HepG2 (cell line): Measurements from ENCODE around the gene TRIM7. TPM values are rescaled to one million over a fixed set of nuclear protein-coding genes. Genes with fewer than 3 reads are reported as not detected.

Source experiments
- ARNT ChIP-seq: fragments of 450-650 bp; IDR thresholded peaks from 2 replicates; pipeline ENCODE4 v1.6.1; 2017
- HNF4G ChIP-seq, 2 experiments: sonication (generic) in 1 of 2; formaldehyde crosslinking in 1 of 2; IDR thresholded peaks; 2 replicates each; pipeline versions ENCODE4 v1.4.0 to v1.6.1; 2011 to 2020; ENCODE audit warnings: borderline replicate concordance in 2 of 2, low read depth in 2 of 2, mild to moderate bottlenecking in 2 of 2, low read length in 1 of 2, missing genetic modification reagents in 1 of 2, moderate library complexity in 1 of 2
- KLF9 ChIP-seq: IDR thresholded peaks from 2 replicates; pipeline ENCODE4 v1.6.1; 2016; ENCODE audit warnings: low read depth
- NBN ChIP-seq: fragments of 450-650 bp; conservative IDR thresholded peaks from 2 replicates; pipeline ENCODE4 v1.6.1; 2017
- NKX3-1 ChIP-seq: sonication (generic); formaldehyde crosslinking; IDR thresholded peaks from 2 replicates; pipeline ENCODE4 v1.5.0; 2020; ENCODE audit warnings: missing genetic modification reagents
- PHF20 ChIP-seq: sonication (generic); formaldehyde crosslinking; IDR thresholded peaks from 2 replicates; pipeline ENCODE4 v1.5.0; 2020; ENCODE audit warnings: mild to moderate bottlenecking, missing genetic modification reagents
- TMF1 ChIP-seq: sonication (generic); formaldehyde crosslinking; IDR thresholded peaks from 2 replicates; pipeline ENCODE4 v1.8.1; 2022; ENCODE audit warnings: low read depth, missing genetic modification reagents
- TOPORS ChIP-seq: sonication (generic); formaldehyde crosslinking; IDR thresholded peaks from 2 replicates; pipeline ENCODE4 v1.8.0; 2023; ENCODE audit warnings: mild to moderate bottlenecking, missing genetic modification reagents
- WIZ ChIP-seq: sonication (generic); formaldehyde crosslinking; IDR thresholded peaks from 2 replicates; pipeline ENCODE4 v1.5.1; 2020; ENCODE audit warnings: mild to moderate bottlenecking, missing genetic modification reagents
- ZBTB25 ChIP-seq: IDR thresholded peaks from 2 replicates; pipeline ENCODE4 v1.6.1; 2018; ENCODE audit warnings: missing genetic modification reagents
- ZMYM3 ChIP-seq: sonication (generic); formaldehyde crosslinking; IDR thresholded peaks from 2 replicates; pipeline ENCODE4 v1.5.1; 2020; ENCODE audit warnings: mild to moderate bottlenecking, missing genetic modification reagents
- ZNF225 ChIP-seq: sonication (generic); formaldehyde crosslinking; IDR thresholded peaks from 2 replicates; pipeline ENCODE4 v1.4.0; 2020; ENCODE audit warnings: mild to moderate bottlenecking, missing genetic modification reagents
- ZNF251 ChIP-seq: sonication (generic); formaldehyde crosslinking; IDR thresholded peaks from 2 replicates; pipeline ENCODE4 v1.9.0; 2021; ENCODE audit warnings: mild to moderate bottlenecking, missing genetic modification reagents
- ZNF30 ChIP-seq: sonication (generic); formaldehyde crosslinking; IDR thresholded peaks from 2 replicates; pipeline ENCODE4 v1.5.0; 2020; ENCODE audit warnings: mild to moderate bottlenecking, missing genetic modification reagents
- ZNF367 ChIP-seq: sonication (generic); formaldehyde crosslinking; IDR thresholded peaks from 2 replicates; pipeline ENCODE4 v1.4.0; 2020; ENCODE audit warnings: missing genetic modification reagents, borderline replicate concordance
- ZNF547 ChIP-seq: sonication (generic); formaldehyde crosslinking; IDR thresholded peaks from 2 replicates; pipeline ENCODE4 v1.5.1; 2020; ENCODE audit warnings: mild to moderate bottlenecking, missing genetic modification reagents
- ZNF550 ChIP-seq: sonication (generic); formaldehyde crosslinking; IDR thresholded peaks from 2 replicates; pipeline ENCODE4 v1.4.0; 2020; ENCODE audit warnings: mild to moderate bottlenecking, missing genetic modification reagents, borderline replicate concordance
- ZNF614 ChIP-seq: IDR thresholded peaks from 2 replicates; pipeline ENCODE4 v1.6.1; 2018; ENCODE audit warnings: missing biosample characterization, missing genetic modification reagents, inconsistent platforms, borderline replicate concordance
- ZNF616 ChIP-seq: sonication (generic); formaldehyde crosslinking; IDR thresholded peaks from 2 replicates; pipeline ENCODE4 v1.5.0; 2020; ENCODE audit warnings: low read depth, mild to moderate bottlenecking, missing genetic modification reagents
- ZNF790 ChIP-seq: sonication (generic); formaldehyde crosslinking; IDR thresholded peaks from 2 replicates; pipeline ENCODE4 v1.8.0; 2022; ENCODE audit warnings: missing genetic modification reagents, mild to moderate bottlenecking, borderline replicate concordance
- polyA plus RNA-seq, 8 experiments: library from polyadenylated mRNA; depleted of rRNA in 3 of 8; stranded (reverse) in 7 of 8; unstranded in 1 of 8; fragments of >200 nt; fragmentation: Illumina TruSeq in 4 of 8; extraction: Trizol in 4 of 8; gene quantifications; 2 replicates each; pipeline versions ENCODE4 v1.2.1 to v1.2.3, GENCODE V29; 2011 to 2016; ENCODE audit warnings: low read depth in 4 of 8, missing spikeins in 1 of 8, mixed read lengths in 1 of 8; ENCODE audit not compliant: insufficient read depth in 1 of 8
- total RNA-seq, 5 experiments: library from RNA; depleted of rRNA; stranded (reverse); fragments of >200 nt; fragmentation: Illumina TruSeq; extraction: Trizol; gene quantifications; 2 replicates each; pipeline ENCODE4 v1.2.3, GENCODE V29; 2016; ENCODE audit warnings: low read depth in 1 of 5
- TF ChIP-seq, protein P1 (sequence below): sonication (generic); formaldehyde crosslinking; IDR thresholded peaks from 2 replicates; pipeline ENCODE4 v1.5.0; 2020; ENCODE audit warnings: missing genetic modification reagents
- TF ChIP-seq, protein P2 (sequence below): sonication (generic); formaldehyde crosslinking; IDR thresholded peaks from 2 replicates; pipeline ENCODE4 v1.5.0; 2020; ENCODE audit warnings: missing genetic modification reagents
- TF ChIP-seq, protein P3 (sequence below): sonication (generic); formaldehyde crosslinking; IDR thresholded peaks from 2 replicates; pipeline ENCODE4 v1.4.0; 2020; ENCODE audit warnings: mild to moderate bottlenecking, missing genetic modification reagents, borderline replicate concordance
- TF ChIP-seq, protein P4 (sequence below): IDR thresholded peaks from 2 replicates; pipeline ENCODE4 v1.6.1; 2016; ENCODE audit warnings: low read depth, borderline replicate concordance

TRIM7 gene
- total and polyA plus RNA-seq, 2 of the 13 experiments (the other 11 are each of a cell fraction or from before 2014, with no cell fraction given), result 0.13 TPM; not detected in 1

- TF ChIP-seq, protein P1, sequence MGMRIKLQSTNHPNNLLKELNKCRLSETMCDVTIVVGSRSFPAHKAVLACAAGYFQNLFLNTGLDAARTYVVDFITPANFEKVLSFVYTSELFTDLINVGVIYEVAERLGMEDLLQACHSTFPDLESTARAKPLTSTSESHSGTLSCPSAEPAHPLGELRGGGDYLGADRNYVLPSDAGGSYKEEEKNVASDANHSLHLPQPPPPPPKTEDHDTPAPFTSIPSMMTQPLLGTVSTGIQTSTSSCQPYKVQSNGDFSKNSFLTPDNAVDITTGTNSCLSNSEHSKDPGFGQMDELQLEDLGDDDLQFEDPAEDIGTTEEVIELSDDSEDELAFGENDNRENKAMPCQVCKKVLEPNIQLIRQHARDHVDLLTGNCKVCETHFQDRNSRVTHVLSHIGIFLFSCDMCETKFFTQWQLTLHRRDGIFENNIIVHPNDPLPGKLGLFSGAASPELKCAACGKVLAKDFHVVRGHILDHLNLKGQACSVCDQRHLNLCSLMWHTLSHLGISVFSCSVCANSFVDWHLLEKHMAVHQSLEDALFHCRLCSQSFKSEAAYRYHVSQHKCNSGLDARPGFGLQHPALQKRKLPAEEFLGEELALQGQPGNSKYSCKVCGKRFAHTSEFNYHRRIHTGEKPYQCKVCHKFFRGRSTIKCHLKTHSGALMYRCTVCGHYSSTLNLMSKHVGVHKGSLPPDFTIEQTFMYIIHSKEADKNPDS (CRISPR knock-in tag), result 0 out of 2 replicates have a peak, but pooled peaks have one; percentile 48
- peak; percentile 85 for TF ChIP-seq NKX3-1 (CRISPR knock-in tag)
- TF ChIP-seq ZNF547 (CRISPR knock-in tag), result no peak; the same call in 1 of the 2 replicates
- no peak for TF ChIP-seq ZMYM3
- TF ChIP-seq, protein P2, sequence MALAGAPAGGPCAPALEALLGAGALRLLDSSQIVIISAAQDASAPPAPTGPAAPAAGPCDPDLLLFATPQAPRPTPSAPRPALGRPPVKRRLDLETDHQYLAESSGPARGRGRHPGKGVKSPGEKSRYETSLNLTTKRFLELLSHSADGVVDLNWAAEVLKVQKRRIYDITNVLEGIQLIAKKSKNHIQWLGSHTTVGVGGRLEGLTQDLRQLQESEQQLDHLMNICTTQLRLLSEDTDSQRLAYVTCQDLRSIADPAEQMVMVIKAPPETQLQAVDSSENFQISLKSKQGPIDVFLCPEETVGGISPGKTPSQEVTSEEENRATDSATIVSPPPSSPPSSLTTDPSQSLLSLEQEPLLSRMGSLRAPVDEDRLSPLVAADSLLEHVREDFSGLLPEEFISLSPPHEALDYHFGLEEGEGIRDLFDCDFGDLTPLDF, result peak; percentile 51; the same call in 1 of the 2 replicates
- TF ChIP-seq TOPORS (CRISPR knock-in tag), result no peak
- no peak for TF ChIP-seq ZNF790 (CRISPR knock-in tag)
- TF ChIP-seq ZNF225 (CRISPR knock-in tag), result peak; percentile 56; the same call in 1 of the 2 replicates
- TF ChIP-seq ZBTB25, result peak; percentile 96
- TF ChIP-seq ZNF616 (CRISPR knock-in tag), result no peak
- TF ChIP-seq ZNF30, result no peak
- TF ChIP-seq NBN, result no peak
- 0 out of 2 replicates have a peak, but pooled peaks have one; percentile 51 for TF ChIP-seq ZNF550
- no peak for TF ChIP-seq ZNF251
- TF ChIP-seq, protein P3, sequence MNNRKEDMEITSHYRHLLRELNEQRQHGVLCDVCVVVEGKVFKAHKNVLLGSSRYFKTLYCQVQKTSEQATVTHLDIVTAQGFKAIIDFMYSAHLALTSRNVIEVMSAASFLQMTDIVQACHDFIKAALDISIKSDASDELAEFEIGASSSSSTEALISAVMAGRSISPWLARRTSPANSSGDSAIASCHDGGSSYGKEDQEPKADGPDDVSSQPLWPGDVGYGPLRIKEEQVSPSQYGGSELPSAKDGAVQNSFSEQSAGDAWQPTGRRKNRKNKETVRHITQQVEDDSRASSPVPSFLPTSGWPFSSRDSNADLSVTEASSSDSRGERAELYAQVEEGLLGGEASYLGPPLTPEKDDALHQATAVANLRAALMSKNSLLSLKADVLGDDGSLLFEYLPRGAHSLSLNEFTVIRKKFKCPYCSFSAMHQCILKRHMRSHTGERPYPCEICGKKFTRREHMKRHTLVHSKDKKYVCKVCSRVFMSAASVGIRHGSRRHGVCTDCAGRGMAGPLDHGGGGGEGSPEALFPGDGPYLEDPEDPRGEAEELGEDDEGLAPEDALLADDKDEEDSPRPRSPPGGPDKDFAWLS, result no peak
- TF ChIP-seq PHF20 (CRISPR knock-in tag), result peak; percentile 90
- TF ChIP-seq ARNT, result no peak
- TF ChIP-seq WIZ (CRISPR knock-in tag), result no peak; the same call in 1 of the 2 replicates
- TF ChIP-seq KLF9 (CRISPR knock-in tag), result 0 out of 2 replicates have a peak, but pooled peaks have one; percentile 15
- no peak for TF ChIP-seq ZNF367 (CRISPR knock-in tag)
- TF ChIP-seq HNF4G (IDR thresholded peaks at IDR 0.05; ENCODE audit: borderline replicate concordance, low read depth, low read length), result no peak; the same call in 1 of the 2 replicates
- TF ChIP-seq HNF4G (CRISPR knock-in tag; IDR thresholded peaks at IDR 0.05; ENCODE audit: borderline replicate concordance, low read depth), result peak; percentile 55; the same call in 1 of the 2 replicates
- 0 out of 2 replicates have a peak, but pooled peaks have one; percentile 74 for TF ChIP-seq TMF1
- peak; percentile 21; the same call in 1 of the 2 replicates for TF ChIP-seq ZNF614 (CRISPR knock-in tag)
- TF ChIP-seq, protein P4, sequence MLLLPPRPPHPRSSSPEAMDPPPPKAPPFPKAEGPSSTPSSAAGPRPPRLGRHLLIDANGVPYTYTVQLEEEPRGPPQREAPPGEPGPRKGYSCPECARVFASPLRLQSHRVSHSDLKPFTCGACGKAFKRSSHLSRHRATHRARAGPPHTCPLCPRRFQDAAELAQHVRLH (CRISPR knock-in tag), result peak; percentile 48; the same call in 1 of the 2 replicates
Measured at GRCh38 chr5:181223058-181223728, 18.2 kb upstream of the TRIM7 start, which contains the start of gene TRIM41 (continued).
